Breast epithelium (tissue), 4 donors: ENCODE results near the gene LSAMP. TPM values are rescaled to one million over a fixed set of nuclear protein-coding genes. Genes with fewer than 3 reads are reported as not detected.

Experiments used
- DNase-seq, 2 donors: peaks; one replicate each; pipeline ENCODE4 v3.0.0-alpha.2; 2019; ENCODE audit warnings: low spot score in 2 of 2
- H3K27ac ChIP-seq, 2 donors: fragments of 200-600 bp; sonication (generic) in 1 of 2; one replicate each; pipeline ENCODE4 v1.5.1; 2016 to 2019; ENCODE audit warnings: mild to moderate bottlenecking in 1 of 2
- H3K27me3 ChIP-seq, 2 donors: fragments of 200-600 bp; sonication (generic) in 1 of 2; one replicate each; pipeline versions ENCODE4 v1.5.1 to v1.6.0; 2017 to 2019; ENCODE audit warnings: control low read depth in 1 of 2, mild to moderate bottlenecking in 1 of 2
- H3K36me3 ChIP-seq: fragments of 200-600 bp; one replicate; pipeline ENCODE4 v1.5.1; 2019
- H3K4me1 ChIP-seq, 2 donors: fragments of 200-600 bp; sonication (generic); one replicate each; pipeline ENCODE4 v1.5.1; 2016 to 2019; ENCODE audit warnings: control low read depth in 1 of 2
- H3K4me3 ChIP-seq, 3 donors: fragments of 200-600 bp; sonication (generic); 1 replicate in 2 of 3; 2 replicates in 1 of 3; pipeline ENCODE4 v1.5.1; 2016 to 2019; ENCODE audit warnings: mild to moderate bottlenecking in 3 of 3, moderate library complexity in 2 of 3
- H3K9me3 ChIP-seq, 2 donors: fragments of 200-600 bp; sonication (generic) in 1 of 2; one replicate each; pipeline ENCODE4 v1.5.1; 2016 to 2019; ENCODE audit warnings: control low read depth in 1 of 2
- POLR2A ChIP-seq: fragments of 450-650 bp; IDR thresholded peaks from one replicate; pipeline ENCODE4 v1.6.1; 2016; ENCODE audit warnings: antibody characterized with exemption, mild to moderate bottlenecking, moderate library complexity
- POLR2AphosphoS5 ChIP-seq, 3 donors: sonication (generic); formaldehyde crosslinking; IDR thresholded peaks; one replicate each; pipeline ENCODE4 v1.6.1; 2017; ENCODE audit warnings: antibody characterized with exemption in 3 of 3
- intact Hi-C: fragments of 100-400 bp; cut with DNase I; formaldehyde crosslinking; loops from one replicate; pipeline ENCODE4 v1.15.1; 2023; ENCODE audit warnings: low total_unique reads
- total RNA-seq, 3 donors: library from RNA; depleted of rRNA; stranded (reverse); fragments of >200 nt; gene quantifications; one replicate each; pipeline ENCODE4 v1.1.0, GENCODE V29; 2016
- TF ChIP-seq, protein P1 (sequence below), 3 donors: fragments of 450-650 bp; IDR thresholded peaks; one replicate each; pipeline ENCODE4 v1.5.1; 2016 to 2017; ENCODE audit warnings: antibody characterized with exemption in 3 of 3, mild to moderate bottlenecking in 3 of 3, moderate library complexity in 3 of 3

The LSAMP gene
- total RNA-seq, 3 donors from 2014 or later, result 1.6 to 3.8 (median 3.5) TPM

DNA sequence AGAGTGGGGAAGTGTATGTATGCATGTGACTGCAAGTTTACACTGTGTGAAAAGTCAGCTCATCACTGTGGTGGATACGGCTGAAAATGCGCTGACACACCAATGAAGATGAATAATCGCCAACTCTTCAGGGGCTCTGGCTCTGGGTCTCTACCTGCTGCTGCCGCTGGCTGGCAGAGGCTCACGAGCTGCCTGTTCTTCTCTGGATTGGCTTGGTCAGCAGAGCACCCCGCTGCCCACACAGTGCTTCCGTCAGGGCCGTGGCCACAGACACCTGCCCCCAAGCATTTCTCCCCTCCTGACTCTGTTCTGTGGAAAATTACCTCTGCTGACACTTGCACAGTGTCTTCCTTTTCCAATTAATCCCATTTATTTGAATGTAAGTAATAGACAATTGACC lies 606.5 kb downstream of the LSAMP start:
- Histone ChIP-seq H3K27me3 (no peaks in the 10 kb centered on the region), H3K4me3 (no peak overlapping the region), H3K27ac (no peak overlapping the region), H3K9me3 (no peaks in the 10 kb centered on the region), H3K36me3 (no peaks in the 10 kb centered on the region), H3K4me1 (no peaks in the 10 kb centered on the region)
- no peak for DNase-seq
- intact Hi-C loops, result no loop called here
- TF ChIP-seq, protein P1, sequence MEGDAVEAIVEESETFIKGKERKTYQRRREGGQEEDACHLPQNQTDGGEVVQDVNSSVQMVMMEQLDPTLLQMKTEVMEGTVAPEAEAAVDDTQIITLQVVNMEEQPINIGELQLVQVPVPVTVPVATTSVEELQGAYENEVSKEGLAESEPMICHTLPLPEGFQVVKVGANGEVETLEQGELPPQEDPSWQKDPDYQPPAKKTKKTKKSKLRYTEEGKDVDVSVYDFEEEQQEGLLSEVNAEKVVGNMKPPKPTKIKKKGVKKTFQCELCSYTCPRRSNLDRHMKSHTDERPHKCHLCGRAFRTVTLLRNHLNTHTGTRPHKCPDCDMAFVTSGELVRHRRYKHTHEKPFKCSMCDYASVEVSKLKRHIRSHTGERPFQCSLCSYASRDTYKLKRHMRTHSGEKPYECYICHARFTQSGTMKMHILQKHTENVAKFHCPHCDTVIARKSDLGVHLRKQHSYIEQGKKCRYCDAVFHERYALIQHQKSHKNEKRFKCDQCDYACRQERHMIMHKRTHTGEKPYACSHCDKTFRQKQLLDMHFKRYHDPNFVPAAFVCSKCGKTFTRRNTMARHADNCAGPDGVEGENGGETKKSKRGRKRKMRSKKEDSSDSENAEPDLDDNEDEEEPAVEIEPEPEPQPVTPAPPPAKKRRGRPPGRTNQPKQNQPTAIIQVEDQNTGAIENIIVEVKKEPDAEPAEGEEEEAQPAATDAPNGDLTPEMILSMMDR (IDR thresholded peaks at IDR 0.05), result no peak
- no peak for TF ChIP-seq POLR2A
- TF ChIP-seq POLR2AphosphoS5 (IDR thresholded peaks at IDR 0.05), result no peak

DNA sequence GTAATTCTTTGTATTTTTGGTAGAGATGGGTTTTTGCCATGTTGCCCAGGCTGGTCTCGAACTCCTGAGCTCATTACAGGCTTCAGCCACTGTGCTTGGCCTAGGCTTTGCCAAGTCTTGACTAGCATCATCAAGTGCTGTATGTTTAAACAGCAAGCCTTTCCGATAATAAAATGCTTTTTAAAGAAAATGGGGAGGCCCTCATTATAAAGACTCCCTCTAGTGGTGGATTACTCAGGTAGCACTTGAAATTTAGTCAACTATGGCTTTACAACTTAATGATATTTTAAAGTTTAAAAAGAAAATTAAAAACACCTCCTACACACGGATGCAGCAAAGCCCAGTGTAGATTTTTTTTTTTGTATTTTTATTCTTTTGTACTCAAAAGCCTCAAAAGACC lies 608.3 kb downstream of the LSAMP start:
- H3K27ac ChIP-seq, result no peak overlapping the region
- intact Hi-C loops, result no loop called here
- no peaks in the 10 kb centered on the region for H3K36me3 ChIP-seq
- TF ChIP-seq, protein P1 (IDR thresholded peaks at IDR 0.05), result peak in 1 of 3 donors; percentile 15
- TF ChIP-seq POLR2A, result no peak
- no peak overlapping the region for H3K4me3 ChIP-seq
- H3K9me3 ChIP-seq, result no peaks in the 10 kb centered on the region
- DNase-seq, result no peak
- H3K27me3 ChIP-seq, result no peaks in the 10 kb centered on the region
- no peaks in the 10 kb centered on the region for H3K4me1 ChIP-seq

DNA sequence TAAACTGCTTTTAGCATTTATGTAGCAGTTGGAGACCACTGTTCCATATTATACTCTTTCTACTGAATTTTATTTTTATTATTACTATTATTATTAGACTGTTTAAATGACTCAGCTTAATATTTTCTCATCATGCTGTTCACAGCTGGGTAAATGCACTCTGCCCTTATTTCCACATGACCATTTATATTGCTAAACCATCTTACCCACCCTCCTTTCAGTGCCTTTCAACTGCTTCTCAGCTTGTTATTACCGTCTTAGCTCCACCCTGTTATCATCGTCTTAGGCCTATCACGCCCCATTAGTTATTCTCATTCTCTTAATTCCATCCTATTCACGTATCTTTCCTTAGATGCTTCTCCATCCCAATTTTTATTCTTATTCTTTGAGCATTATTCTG lies 609.3 kb downstream of the LSAMP start:
- Histone ChIP-seq H3K27ac (no peak overlapping the region), H3K9me3 (no peaks in the 10 kb centered on the region), H3K4me3 (no peak overlapping the region), H3K36me3 (no peaks in the 10 kb centered on the region), H3K4me1 (no peaks in the 10 kb centered on the region), H3K27me3 (no peaks in the 10 kb centered on the region)
- DNase-seq, result no peak
- TF ChIP-seq POLR2A (no peak), POLR2AphosphoS5 (IDR thresholded peaks at IDR 0.05) (no peak)
- TF ChIP-seq, protein P1 (IDR thresholded peaks at IDR 0.05), result no peak
- intact Hi-C loops, result no loop called here

DNA sequence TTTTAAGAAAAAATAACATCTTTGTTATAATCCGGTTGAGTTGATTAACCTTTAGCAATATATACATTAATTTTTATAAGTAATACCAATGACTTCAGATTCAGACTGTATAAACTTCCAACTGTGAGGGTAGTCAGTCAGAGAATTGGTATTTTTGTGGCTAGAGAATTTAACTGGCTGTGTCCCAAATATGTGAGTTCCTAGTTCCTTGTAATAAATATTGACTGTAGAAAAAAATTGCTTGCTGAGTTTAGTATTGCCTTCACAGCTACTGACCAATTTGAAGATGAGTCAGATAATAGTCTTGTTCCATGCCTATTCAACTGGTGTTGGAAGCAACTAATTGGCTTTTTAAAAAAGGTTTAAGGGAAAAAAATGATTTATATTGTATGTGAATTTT lies 611.2 kb downstream of the LSAMP start:
- DNase-seq, result no peak
- Histone ChIP-seq H3K27ac (no peak overlapping the region), H3K9me3 (no peaks in the 10 kb centered on the region), H3K4me1 (no peaks in the 10 kb centered on the region), H3K27me3 (no peaks in the 10 kb centered on the region), H3K36me3 (no peaks in the 10 kb centered on the region), H3K4me3 (no peak overlapping the region)
- TF ChIP-seq, protein P1 (IDR thresholded peaks at IDR 0.05), result no peak
- TF ChIP-seq POLR2AphosphoS5 (IDR thresholded peaks at IDR 0.05) (no peak), POLR2A (no peak)
- intact Hi-C loops, result no loop called here

DNA sequence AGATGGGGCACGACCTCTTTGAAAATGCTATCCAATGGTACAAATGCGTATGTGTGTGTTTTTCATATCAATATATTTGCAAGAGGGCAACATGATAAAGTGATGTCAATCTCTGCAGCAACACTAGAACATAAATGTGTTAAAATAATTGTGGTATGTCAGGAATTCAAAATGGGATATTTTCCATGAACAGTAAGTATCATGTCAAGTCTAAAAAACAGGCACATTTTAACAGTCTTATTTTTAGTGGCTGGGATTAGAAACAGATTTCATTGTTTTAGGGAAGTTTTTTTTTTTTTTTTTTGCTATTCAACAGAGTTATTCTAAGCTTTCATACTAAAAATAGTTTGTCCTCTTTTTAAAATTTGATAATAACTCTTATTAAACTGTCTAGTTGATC lies 612.2 kb downstream of the LSAMP start:
- no peak for TF ChIP-seq POLR2A
- TF ChIP-seq POLR2AphosphoS5 (IDR thresholded peaks at IDR 0.05), result no peak
- TF ChIP-seq, protein P1 (IDR thresholded peaks at IDR 0.05), result no peak
- H3K27ac ChIP-seq, result no peak overlapping the region
- no peaks in the 10 kb centered on the region for H3K27me3 ChIP-seq
- DNase-seq, result no peak
- no peak overlapping the region for H3K4me3 ChIP-seq
- H3K9me3 ChIP-seq, result no peaks in the 10 kb centered on the region
- intact Hi-C loops, result no loop called here
- no peaks in the 10 kb centered on the region for H3K4me1 ChIP-seq
- no peaks in the 10 kb centered on the region for H3K36me3 ChIP-seq
